Activated T-cell treated with anti-CD3 and anti-CD28 coated beads for 4 hours (primary cell): ENCODE data around the gene PPM1J.

Experiments
- DNase-seq: peaks from one replicate; pipeline ENCODE4 v3.0.0-alpha.2; 2020

The PPM1J gene

GRCh38 chr1:112686417-112686816 lies 28.7 kb downstream of the PPM1J start:
- DNase-seq, result no peak

- no peak for DNase-seq
Observed at GRCh38 chr1:112685913-112686312, 29.2 kb downstream of the PPM1J start.

GRCh38 chr1:112678605-112679004 lies 36.5 kb downstream of the PPM1J start:
- no peak for DNase-seq

GRCh38 chr1:112677501-112677900 lies 37.6 kb downstream of the PPM1J start:
- no peak for DNase-seq

- no peak for DNase-seq
Observed at GRCh38 chr1:112676543-112676942, 38.6 kb downstream of the PPM1J start.

- DNase-seq, result no peak
Observed at GRCh38 chr1:112675728-112676381, 39.3 kb downstream of the PPM1J start.

- peak; percentile 19 for DNase-seq
Observed at GRCh38 chr1:112674986-112675727, 40.0 kb downstream of the PPM1J start.

GRCh38 chr1:112674440-112674985 lies 40.6 kb downstream of the PPM1J start, which contains the start of gene MOV10:
Gene MOV10, plus strand, starts transcription at chr1:112674659. Its CDS starts 254 bp downstream, at chr1:112674913.
- DNase-seq, result peak; percentile 31

GRCh38 chr1:112673592-112674439 lies 41.3 kb downstream of the PPM1J start:
- no peak for DNase-seq

- DNase-seq, result no peak
Observed at GRCh38 chr1:112672842-112673241, 42.3 kb downstream of the PPM1J start.

GRCh38 chr1:112672009-112672408 lies 43.1 kb downstream of the PPM1J start:
- no peak for DNase-seq

- no peak for DNase-seq
Observed at GRCh38 chr1:112666946-112667345, 48.2 kb downstream of the PPM1J start.

GRCh38 chr1:112665857-112666256 lies 49.3 kb downstream of the PPM1J start:
- DNase-seq, result no peak
